Kidney (tissue), 14 donors: ENCODE results near the gene MLST8. TPM values are rescaled to one million over a fixed set of nuclear protein-coding genes. Genes with fewer than 3 reads are reported as not detected.

ENCODE experiments used
- DNase-seq, 5 donors: peaks; one replicate each; pipeline ENCODE4 v3.0.0-alpha.2; 2013 to 2020
- FAIRE-seq: peaks from 2 replicates; lab custom pipeline; 2012; peaks lifted over from hg19 to GRCh38; lab: Jason Lieb, UNC
- H3K27ac ChIP-seq, 2 donors: one replicate each; pipeline ENCODE4 v1.7.0; 2013; ENCODE audit warnings: low read depth in 2 of 2, low read length in 2 of 2, inconsistent platforms in 1 of 2
- H3K27me3 ChIP-seq: one replicate; pipeline ENCODE4 v1.7.1; 2013; ENCODE audit warnings: low read length, inconsistent platforms; ENCODE audit not compliant: control insufficient read depth, insufficient read depth
- H3K36me3 ChIP-seq, 3 donors: one replicate each; pipeline versions ENCODE4 v1.7.0 to v1.7.1; 2013; ENCODE audit warnings: low read length in 3 of 3, control low read depth in 1 of 3, inconsistent platforms in 1 of 3; ENCODE audit not compliant: insufficient read depth in 3 of 3, control insufficient read depth in 2 of 3
- H3K4me1 ChIP-seq, 3 donors: one replicate each; pipeline versions ENCODE4 v1.7.0 to v1.7.1; 2013; ENCODE audit warnings: low read length in 3 of 3, inconsistent platforms in 1 of 3, low read depth in 1 of 3; ENCODE audit not compliant: control insufficient read depth in 2 of 3, insufficient read depth in 2 of 3
- H3K4me3 ChIP-seq, 3 donors: one replicate each; pipeline versions ENCODE4 v1.7.0 to v1.8.1; 2013; ENCODE audit warnings: low read length in 3 of 3, control low read depth in 1 of 3, inconsistent platforms in 1 of 3
- H3K9ac ChIP-seq, 3 donors: one replicate each; pipeline versions ENCODE4 v1.7.0 to v1.7.1; 2013; ENCODE audit warnings: low read length in 3 of 3, control low read depth in 1 of 3, inconsistent platforms in 1 of 3
- H3K9me3 ChIP-seq, 3 donors: one replicate each; pipeline versions ENCODE4 v1.7.0 to v1.7.1; 2013; ENCODE audit warnings: low read length in 3 of 3, control low read depth in 1 of 3, inconsistent platforms in 1 of 3; ENCODE audit not compliant: control insufficient read depth in 2 of 3, insufficient read depth in 1 of 3
- intact Hi-C: fragments of 100-400 bp; cut with DNase I; formaldehyde crosslinking; loops from one replicate; pipeline ENCODE4 v1.11.1; 2022
- polyA plus RNA-seq: library from polyadenylated mRNA; stranded (reverse); fragments of 350-450 nt; fragmentation: Illumina TruSeq; extraction: RNeasy Lipid Tissue Mini Kit (QIAGEN cat#74804); gene quantifications from one replicate; pipeline ENCODE4 v1.2.3, GENCODE V29; 2014; ENCODE audit warnings: low read depth, low replicate concordance; ENCODE audit not compliant: insufficient read depth
- total RNA-seq: library from RNA; stranded (reverse); fragmentation: NEBNext Ultra II Directional; extraction: Animal tissue kit (Norgen Biotek cat#: 25700); gene quantifications from one replicate; pipeline ENCODE4 v1.2.1, GENCODE V29; 2021
- TF ChIP-seq, protein P1 (sequence below): IDR thresholded peaks from 3 replicates; pipeline ENCODE4 v1.5.1; 2012; ENCODE audit warnings: mild to moderate bottlenecking, moderate library complexity, borderline replicate concordance; ENCODE audit not compliant: insufficient read depth; ENCODE audit errors: extremely low read depth
- donor health status: control.
- donor health status: control.
- donor health status: control.
- donor health status: control.
- donor health status: control.
- donor health status: DM: yes; HTN: yes; CAD: no.
- donor health status: Normal renal cell carcinoma (clear cell type).

MLST8 gene
- total and polyA plus RNA-seq, 2 donors from 2014 or later: 34.0 to 63.3 TPM

DNA sequence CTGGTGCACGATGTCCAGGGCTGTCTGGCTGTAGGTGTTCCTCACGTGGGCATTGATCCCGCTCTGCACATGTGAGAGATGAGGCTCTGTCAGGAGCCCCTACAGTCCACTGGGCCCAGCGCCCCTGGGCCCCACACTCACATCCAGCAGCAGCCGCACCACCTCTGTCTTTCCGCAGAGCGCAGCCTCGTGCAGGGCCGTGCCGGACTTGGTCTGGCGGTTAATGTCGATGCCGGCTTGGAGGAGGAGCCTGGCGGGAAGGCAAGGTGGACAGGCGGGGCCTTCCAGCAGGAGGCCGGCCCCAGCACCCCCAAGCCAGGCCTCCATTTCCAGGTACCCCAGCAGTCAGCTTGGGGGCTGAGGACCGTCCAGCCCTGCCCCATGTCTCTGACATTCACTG is 18.0 kb upstream of the MLST8 start:
- DNase-seq (no peak), FAIRE-seq (no peak)
- no peak overlapping the region for H3K27ac ChIP-seq
- intact Hi-C loops: no loop called here
- H3K9me3 ChIP-seq: no peaks in the 10 kb centered on the region
- H3K4me3 ChIP-seq: no peak overlapping the region
- no peaks in the 10 kb centered on the region for H3K36me3 ChIP-seq
- TF ChIP-seq, protein P1, sequence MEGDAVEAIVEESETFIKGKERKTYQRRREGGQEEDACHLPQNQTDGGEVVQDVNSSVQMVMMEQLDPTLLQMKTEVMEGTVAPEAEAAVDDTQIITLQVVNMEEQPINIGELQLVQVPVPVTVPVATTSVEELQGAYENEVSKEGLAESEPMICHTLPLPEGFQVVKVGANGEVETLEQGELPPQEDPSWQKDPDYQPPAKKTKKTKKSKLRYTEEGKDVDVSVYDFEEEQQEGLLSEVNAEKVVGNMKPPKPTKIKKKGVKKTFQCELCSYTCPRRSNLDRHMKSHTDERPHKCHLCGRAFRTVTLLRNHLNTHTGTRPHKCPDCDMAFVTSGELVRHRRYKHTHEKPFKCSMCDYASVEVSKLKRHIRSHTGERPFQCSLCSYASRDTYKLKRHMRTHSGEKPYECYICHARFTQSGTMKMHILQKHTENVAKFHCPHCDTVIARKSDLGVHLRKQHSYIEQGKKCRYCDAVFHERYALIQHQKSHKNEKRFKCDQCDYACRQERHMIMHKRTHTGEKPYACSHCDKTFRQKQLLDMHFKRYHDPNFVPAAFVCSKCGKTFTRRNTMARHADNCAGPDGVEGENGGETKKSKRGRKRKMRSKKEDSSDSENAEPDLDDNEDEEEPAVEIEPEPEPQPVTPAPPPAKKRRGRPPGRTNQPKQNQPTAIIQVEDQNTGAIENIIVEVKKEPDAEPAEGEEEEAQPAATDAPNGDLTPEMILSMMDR: no peak
- H3K27me3 ChIP-seq: no peaks in the 10 kb centered on the region
- no peaks in the 10 kb centered on the region for H3K4me1 ChIP-seq
- no peak overlapping the region for H3K9ac ChIP-seq

DNA sequence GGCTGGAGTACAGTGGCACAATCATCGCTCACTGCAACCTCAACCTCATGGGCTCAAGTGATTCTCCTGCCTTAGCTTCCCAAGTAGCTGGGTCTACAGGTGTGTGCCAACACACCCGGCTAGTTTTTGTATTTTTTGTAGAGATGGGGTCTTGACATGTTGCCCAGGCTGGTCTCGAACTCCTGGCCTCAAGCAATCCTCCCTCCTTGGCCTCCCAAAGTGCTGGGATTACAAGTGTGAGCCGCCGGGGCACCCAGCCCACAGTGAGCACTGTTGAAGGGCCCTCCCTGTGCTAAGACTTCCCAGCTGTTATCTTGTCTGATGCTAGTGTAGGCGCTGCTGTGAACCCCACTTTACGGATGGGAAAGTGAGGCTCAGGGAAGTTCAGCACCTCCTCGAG is 16.9 kb upstream of the MLST8 start:
- H3K4me3 ChIP-seq: no peak overlapping the region
- H3K36me3 ChIP-seq: no peaks in the 10 kb centered on the region
- no peaks in the 10 kb centered on the region for H3K9me3 ChIP-seq
- H3K9ac ChIP-seq: no peak overlapping the region
- no peak for DNase-seq
- TF ChIP-seq, protein P1: no peak
- no peak for FAIRE-seq
- no peaks in the 10 kb centered on the region for H3K4me1 ChIP-seq
- no peak overlapping the region for H3K27ac ChIP-seq
- no peaks in the 10 kb centered on the region for H3K27me3 ChIP-seq
- intact Hi-C loops: no loop called here

DNA sequence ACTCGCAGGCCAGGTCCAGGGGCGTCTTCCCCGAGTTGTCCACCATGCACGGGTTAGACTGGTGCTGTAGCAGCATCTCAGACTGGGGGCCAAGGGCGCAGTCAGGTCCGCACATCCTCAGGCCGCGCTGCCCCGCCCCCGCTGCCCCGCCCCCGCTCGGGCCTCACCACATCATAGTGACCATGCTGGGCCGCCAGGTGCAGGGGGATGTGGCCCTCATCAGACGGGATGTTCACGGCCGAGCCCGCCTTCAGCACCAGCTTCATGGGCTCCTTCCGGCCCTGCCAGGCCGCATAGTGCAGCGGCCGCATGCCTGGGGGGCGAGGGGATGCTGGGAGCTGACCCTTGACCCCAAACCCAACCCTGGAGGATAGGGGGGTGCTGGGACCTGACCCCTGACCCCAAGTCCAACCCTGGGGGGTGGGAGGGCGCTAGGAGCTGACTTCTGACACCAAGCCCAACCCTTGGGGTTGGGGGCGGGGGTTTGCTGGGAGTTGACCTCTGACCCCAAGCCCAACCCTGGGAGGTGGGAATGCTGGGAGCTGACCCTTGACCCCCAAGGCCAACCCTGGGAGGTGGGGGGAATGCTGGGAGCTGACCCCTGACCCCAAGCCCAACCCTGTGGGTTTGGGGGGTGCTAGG is 15.9 kb upstream of the MLST8 start:
- no peak for DNase-seq
- Histone ChIP-seq H3K27me3 (no peaks in the 10 kb centered on the region), H3K4me1 (no peaks in the 10 kb centered on the region), H3K27ac (no peak overlapping the region), H3K4me3 (no peak overlapping the region), H3K9me3 (no peaks in the 10 kb centered on the region), H3K9ac (no peak overlapping the region), H3K36me3 (no peaks in the 10 kb centered on the region)
- no peak for FAIRE-seq
- TF ChIP-seq, protein P1: no peak
- intact Hi-C loops: no loop called here
